HepG2 (cell line): ENCODE measurements around the gene CYLD. TPM values are rescaled to one million over a fixed set of nuclear protein-coding genes. Genes with fewer than 3 reads are reported as not detected.

Source experiments
- ARNT2 ChIP-seq: sonication (generic); formaldehyde crosslinking; IDR thresholded peaks from 2 replicates; pipeline ENCODE4 v1.8.0; 2022; ENCODE audit warnings: mild to moderate bottlenecking, low read depth, missing genetic modification reagents, moderate library complexity
- ATF4 ChIP-seq, 2 experiments: fragments of 450-650 bp in 1 of 2; sonication (generic) in 1 of 2; formaldehyde crosslinking; IDR thresholded peaks; 2 replicates each; pipeline versions ENCODE4 v1.5.0 to v1.8.0; 2020 to 2022; ENCODE audit warnings: mild to moderate bottlenecking in 1 of 2, missing genetic modification reagents in 1 of 2
- ATF6 ChIP-seq: sonication (generic); formaldehyde crosslinking; conservative IDR thresholded peaks from 2 replicates; pipeline ENCODE4 v1.4.0; 2020; ENCODE audit warnings: missing genetic modification reagents
- HIVEP1 ChIP-seq: sonication (generic); formaldehyde crosslinking; IDR thresholded peaks from 2 replicates; pipeline ENCODE4 v1.4.0; 2020; ENCODE audit warnings: mild to moderate bottlenecking, missing genetic modification reagents
- HMG20B ChIP-seq: conservative IDR thresholded peaks from 2 replicates; pipeline ENCODE4 v1.6.1; 2016; ENCODE audit warnings: missing genetic modification reagents, missing compliant biosample characterization
- HNF4G ChIP-seq, 2 experiments: sonication (generic) in 1 of 2; formaldehyde crosslinking in 1 of 2; IDR thresholded peaks; 2 replicates each; pipeline versions ENCODE4 v1.4.0 to v1.6.1; 2011 to 2020; ENCODE audit warnings: borderline replicate concordance in 2 of 2, low read depth in 2 of 2, mild to moderate bottlenecking in 2 of 2, low read length in 1 of 2, missing genetic modification reagents in 1 of 2, moderate library complexity in 1 of 2
- HNRNPLL ChIP-seq: fragments of 200-400 bp; formaldehyde crosslinking; IDR thresholded peaks from 2 replicates; pipeline ENCODE4 v1.6.1; 2017; ENCODE audit warnings: mild to moderate bottlenecking, low read depth, low read length; ENCODE audit not compliant: poor library complexity, severe bottlenecking
- MBD4 ChIP-seq: IDR thresholded peaks from 2 replicates; pipeline ENCODE4 v1.6.1; 2012; ENCODE audit warnings: low read length, inconsistent platforms, borderline replicate concordance
- NR0B2 ChIP-seq: sonication (generic); formaldehyde crosslinking; IDR thresholded peaks from 2 replicates; pipeline ENCODE4 v1.4.0; 2020; ENCODE audit warnings: mild to moderate bottlenecking, missing genetic modification reagents
- RFXAP ChIP-seq: sonication (generic); formaldehyde crosslinking; IDR thresholded peaks from 2 replicates; pipeline ENCODE4 v1.4.0; 2020; ENCODE audit warnings: missing genetic modification reagents, borderline replicate concordance
- TBX2 ChIP-seq: sonication (generic); formaldehyde crosslinking; IDR thresholded peaks from 2 replicates; pipeline ENCODE4 v1.5.0; 2020; ENCODE audit warnings: missing genetic modification reagents, mild to moderate bottlenecking, borderline replicate concordance
- TFAP4 ChIP-seq: sonication (generic); IDR thresholded peaks from 2 replicates; pipeline ENCODE4 v1.6.1; 2016; ENCODE audit warnings: low read depth, borderline replicate concordance
- ZBTB26 ChIP-seq: IDR thresholded peaks from 2 replicates; pipeline ENCODE4 v1.6.1; 2016; ENCODE audit warnings: missing compliant biosample characterization, missing genetic modification reagents, borderline replicate concordance
- ZBTB7B ChIP-seq: sonication (generic); formaldehyde crosslinking; IDR thresholded peaks from 2 replicates; pipeline ENCODE4 v1.4.0; 2020; ENCODE audit warnings: missing genetic modification reagents
- ZFAT ChIP-seq: sonication (generic); formaldehyde crosslinking; conservative IDR thresholded peaks from 2 replicates; pipeline ENCODE4 v1.8.1; 2023; ENCODE audit warnings: missing genetic modification reagents, inconsistent platforms
- ZFP36L1 ChIP-seq: sonication (generic); formaldehyde crosslinking; IDR thresholded peaks from 2 replicates; pipeline ENCODE4 v1.8.0; 2022; ENCODE audit warnings: mild to moderate bottlenecking, missing genetic modification reagents, moderate library complexity
- ZKSCAN8 ChIP-seq: IDR thresholded peaks from 2 replicates; pipeline ENCODE4 v1.6.1; 2016; ENCODE audit warnings: borderline replicate concordance, missing genetic modification reagents, missing compliant biosample characterization
- ZNF232 ChIP-seq: sonication (generic); formaldehyde crosslinking; IDR thresholded peaks from 2 replicates; pipeline ENCODE4 v1.4.0; 2020; ENCODE audit warnings: missing genetic modification reagents, borderline replicate concordance
- ZNF329 ChIP-seq: sonication (generic); formaldehyde crosslinking; IDR thresholded peaks from 2 replicates; pipeline ENCODE4 v1.9.0; 2021; ENCODE audit warnings: low read depth, mild to moderate bottlenecking, missing genetic modification reagents
- ZNF331 ChIP-seq: sonication (generic); formaldehyde crosslinking; IDR thresholded peaks from 2 replicates; pipeline ENCODE4 v1.4.0; 2020; ENCODE audit warnings: missing genetic modification reagents
- ZNF468 ChIP-seq: sonication (generic); formaldehyde crosslinking; IDR thresholded peaks from 2 replicates; pipeline ENCODE4 v1.8.0; 2022; ENCODE audit warnings: mild to moderate bottlenecking, moderate library complexity, missing genetic modification reagents
- ZNF550 ChIP-seq: sonication (generic); formaldehyde crosslinking; IDR thresholded peaks from 2 replicates; pipeline ENCODE4 v1.4.0; 2020; ENCODE audit warnings: mild to moderate bottlenecking, missing genetic modification reagents, borderline replicate concordance
- polyA plus RNA-seq, 8 experiments: library from polyadenylated mRNA; depleted of rRNA in 3 of 8; stranded (reverse) in 7 of 8; unstranded in 1 of 8; fragments of >200 nt; fragmentation: Illumina TruSeq in 4 of 8; extraction: Trizol in 4 of 8; gene quantifications; 2 replicates each; pipeline versions ENCODE4 v1.2.1 to v1.2.3, GENCODE V29; 2011 to 2016; ENCODE audit warnings: low read depth in 4 of 8, missing spikeins in 1 of 8, mixed read lengths in 1 of 8; ENCODE audit not compliant: insufficient read depth in 1 of 8
- total RNA-seq, 5 experiments: library from RNA; depleted of rRNA; stranded (reverse); fragments of >200 nt; fragmentation: Illumina TruSeq; extraction: Trizol; gene quantifications; 2 replicates each; pipeline ENCODE4 v1.2.3, GENCODE V29; 2016; ENCODE audit warnings: low read depth in 1 of 5

CYLD gene
- total and polyA plus RNA-seq, 2 of the 13 experiments (the other 11 are each of a cell fraction or from before 2014, with no cell fraction given) = 6.1 to 11.4 TPM

GRCh38 chr16:50806099-50807062 is 64.5 kb downstream of the CYLD start (continued):
- TF ChIP-seq ATF4 (CRISPR knock-in tag; IDR thresholded peaks at IDR 0.05) = no peak
- TF ChIP-seq TFAP4 = no peak
- no peak for TF ChIP-seq ZFP36L1 (CRISPR knock-in tag)
- no peak for TF ChIP-seq TBX2 (CRISPR knock-in tag)
- TF ChIP-seq ATF6 (CRISPR knock-in tag) = no peak
- 0 out of 2 replicates have a peak, but pooled peaks have one; percentile 36 for TF ChIP-seq ZNF232 (CRISPR knock-in tag)
- no peak for TF ChIP-seq ZNF329 (CRISPR knock-in tag)
- no peak; the same call in 1 of the 2 replicates for TF ChIP-seq ZNF331 (CRISPR knock-in tag)
- 0 out of 2 replicates have a peak, but pooled peaks have one; percentile 11 for TF ChIP-seq ZNF468 (CRISPR knock-in tag)
- no peak for TF ChIP-seq HNF4G (IDR thresholded peaks at IDR 0.05; ENCODE audit: borderline replicate concordance, low read depth, low read length)
- no peak for TF ChIP-seq HNF4G (CRISPR knock-in tag; IDR thresholded peaks at IDR 0.05; ENCODE audit: borderline replicate concordance, low read depth)
- peak; percentile 27; the same call in 1 of the 2 replicates for TF ChIP-seq ARNT2
- peak; percentile 57 for TF ChIP-seq HIVEP1 (CRISPR knock-in tag)
- no peak for TF ChIP-seq HNRNPLL
- peak; percentile 88 for TF ChIP-seq RFXAP (CRISPR knock-in tag)
- no peak for TF ChIP-seq ZNF550 (CRISPR knock-in tag)
- no peak for TF ChIP-seq HMG20B
- no peak for TF ChIP-seq ZBTB26 (CRISPR knock-in tag)
- TF ChIP-seq MBD4 = no peak
- TF ChIP-seq NR0B2 (CRISPR knock-in tag) = 0 out of 2 replicates have a peak, but pooled peaks have one; percentile 42
- TF ChIP-seq ZFAT = no peak
- no peak for TF ChIP-seq ZBTB7B (CRISPR knock-in tag)
- TF ChIP-seq ZKSCAN8 (CRISPR knock-in tag) = peak; percentile 45; the same call in 1 of the 2 replicates
